ENCODE results near the gene ZBTB38. TPM values are rescaled to one million over a fixed set of nuclear protein-coding genes. Genes with fewer than 3 reads are reported as not detected.
A peak's percentile ranks its signal among the peaks of the same experiment; 100 is the strongest.

ZBTB38 gene
- total RNA-seq, 1 donor from 2014 or later = 29.4 TPM

DNA sequence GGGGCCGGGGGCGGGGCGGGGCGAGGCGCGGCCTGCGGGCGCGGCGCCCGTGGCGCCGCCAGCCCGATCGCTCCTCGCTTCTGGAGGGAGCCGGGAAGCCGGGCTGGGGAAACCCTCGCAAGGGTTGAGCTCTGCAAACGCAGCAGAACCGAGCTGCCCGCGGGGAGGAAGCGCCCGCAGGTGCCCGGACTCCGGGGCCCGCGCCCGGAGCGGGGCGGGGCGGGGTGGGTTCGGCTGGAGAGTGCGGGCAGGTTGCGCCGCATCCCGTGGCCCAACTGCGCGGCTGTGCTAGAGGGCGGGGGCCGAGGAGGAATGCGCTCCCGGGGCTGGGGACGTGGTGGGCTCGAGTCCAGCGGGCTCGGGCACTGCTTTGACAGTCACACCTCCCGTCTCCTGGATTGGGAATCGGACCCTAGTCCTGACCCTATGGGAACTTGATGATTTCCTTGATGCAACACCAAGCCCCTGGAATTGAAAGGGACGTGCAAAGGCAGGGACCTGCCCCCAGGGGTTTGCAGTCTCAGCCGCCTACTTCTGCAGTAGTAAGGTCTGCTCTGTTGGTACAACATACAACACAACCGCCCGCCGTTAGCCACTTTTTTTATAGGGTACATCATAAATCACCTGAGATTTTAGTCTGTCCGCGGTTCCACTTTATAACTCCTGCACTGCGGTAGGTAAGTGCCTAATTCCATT, 34.3 kb downstream of the ZBTB38 start:
- DNase-seq (ENCODE audit: extremely low spot score, unreplicated experiment) = no peak
- Mint-ChIP-seq H3K9me3 (no peaks in the 10 kb centered on the region), H3K27ac (peak overlapping the region; percentile 74), H3K27me3 (no peaks in the 10 kb centered on the region), H3K4me3 (peak overlapping the region; percentile 89), H3K4me1 (ENCODE audit: unreplicated experiment) (peaks cover 20% of the 10 kb centered on the region), H3K36me3 (peaks cover 29% of the 10 kb centered on the region)
- TF ChIP-seq, protein P1, sequence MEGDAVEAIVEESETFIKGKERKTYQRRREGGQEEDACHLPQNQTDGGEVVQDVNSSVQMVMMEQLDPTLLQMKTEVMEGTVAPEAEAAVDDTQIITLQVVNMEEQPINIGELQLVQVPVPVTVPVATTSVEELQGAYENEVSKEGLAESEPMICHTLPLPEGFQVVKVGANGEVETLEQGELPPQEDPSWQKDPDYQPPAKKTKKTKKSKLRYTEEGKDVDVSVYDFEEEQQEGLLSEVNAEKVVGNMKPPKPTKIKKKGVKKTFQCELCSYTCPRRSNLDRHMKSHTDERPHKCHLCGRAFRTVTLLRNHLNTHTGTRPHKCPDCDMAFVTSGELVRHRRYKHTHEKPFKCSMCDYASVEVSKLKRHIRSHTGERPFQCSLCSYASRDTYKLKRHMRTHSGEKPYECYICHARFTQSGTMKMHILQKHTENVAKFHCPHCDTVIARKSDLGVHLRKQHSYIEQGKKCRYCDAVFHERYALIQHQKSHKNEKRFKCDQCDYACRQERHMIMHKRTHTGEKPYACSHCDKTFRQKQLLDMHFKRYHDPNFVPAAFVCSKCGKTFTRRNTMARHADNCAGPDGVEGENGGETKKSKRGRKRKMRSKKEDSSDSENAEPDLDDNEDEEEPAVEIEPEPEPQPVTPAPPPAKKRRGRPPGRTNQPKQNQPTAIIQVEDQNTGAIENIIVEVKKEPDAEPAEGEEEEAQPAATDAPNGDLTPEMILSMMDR (conservative IDR thresholded peaks at IDR 0.05) = peak; percentile 34

DNA sequence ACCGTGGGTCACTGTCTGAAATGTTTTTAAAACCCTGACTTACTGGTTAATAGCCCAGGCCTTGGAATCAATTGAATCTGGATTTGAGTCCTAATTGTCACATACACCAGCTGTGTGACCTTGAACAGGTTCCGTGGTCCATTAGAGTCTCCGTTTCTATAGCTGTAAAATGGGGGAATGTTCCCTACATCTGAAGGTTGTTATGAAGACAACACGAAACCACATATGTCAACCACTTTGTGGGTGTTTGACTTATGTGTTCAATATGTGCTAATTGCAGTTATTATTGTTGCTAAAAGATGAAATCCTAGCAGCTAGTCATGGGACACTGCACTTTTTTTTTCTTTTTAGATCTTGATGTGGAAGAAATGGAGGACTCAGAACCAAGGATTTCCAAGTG, 35.3 kb downstream of the ZBTB38 start:
- Mint-ChIP-seq H3K9me3 (no peaks in the 10 kb centered on the region), H3K36me3 (peaks cover 29% of the 10 kb centered on the region), H3K4me3 (peak overlapping the region; percentile 57), H3K27ac (no peak overlapping the region), H3K4me1 (ENCODE audit: unreplicated experiment) (peaks cover 20% of the 10 kb centered on the region), H3K27me3 (no peaks in the 10 kb centered on the region)
- DNase-seq (ENCODE audit: extremely low spot score, unreplicated experiment) = no peak
- TF ChIP-seq, protein P1 (conservative IDR thresholded peaks at IDR 0.05) = no peak

DNA sequence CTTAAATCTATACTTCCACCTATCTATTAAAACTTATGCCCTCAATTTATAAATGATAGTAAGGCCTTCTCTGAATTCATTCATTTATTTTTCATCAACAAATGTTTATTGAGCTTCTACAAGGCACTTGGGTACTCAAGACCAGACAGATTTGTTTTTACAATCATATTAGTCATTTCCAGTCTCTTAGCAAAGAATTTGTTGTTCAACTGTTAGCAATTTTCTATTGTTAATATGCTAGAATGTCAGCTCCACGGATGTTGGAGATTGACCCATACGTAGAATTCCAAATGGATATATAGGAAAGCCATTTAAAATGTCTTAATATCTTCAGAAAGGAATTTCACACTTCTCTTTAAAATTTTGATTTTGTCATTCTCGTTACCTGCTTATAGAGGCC, 36.7 kb downstream of the ZBTB38 start:
- TF ChIP-seq, protein P1 (conservative IDR thresholded peaks at IDR 0.05) = no peak
- H3K27me3 Mint-ChIP-seq = no peaks in the 10 kb centered on the region
- H3K9me3 Mint-ChIP-seq = no peaks in the 10 kb centered on the region
- DNase-seq (ENCODE audit: extremely low spot score, unreplicated experiment) = no peak
- no peak overlapping the region for H3K27ac Mint-ChIP-seq
- peaks cover 21% of the 10 kb centered on the region for H3K4me1 Mint-ChIP-seq (ENCODE audit: unreplicated experiment)
- H3K4me3 Mint-ChIP-seq = no peak overlapping the region
- peaks cover 34% of the 10 kb centered on the region for H3K36me3 Mint-ChIP-seq

DNA sequence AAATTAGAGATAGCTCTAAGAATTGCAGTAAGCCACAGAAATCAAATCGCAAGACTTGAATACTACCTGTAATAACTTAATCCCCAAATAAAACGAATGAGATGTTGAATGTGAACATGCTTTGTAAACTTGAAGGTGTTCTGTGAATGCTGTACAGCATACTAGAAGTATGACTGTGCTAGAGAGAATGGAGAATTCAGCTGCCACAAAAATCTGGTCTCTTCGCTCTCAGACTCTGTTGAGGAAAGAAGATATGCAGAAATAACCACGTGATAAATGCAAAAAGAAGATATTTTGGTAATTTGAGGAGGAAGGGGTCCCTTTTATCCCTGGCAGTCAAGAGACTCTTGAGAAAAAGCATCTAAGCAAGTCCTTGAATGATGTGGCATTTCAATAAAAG, 37.3 kb downstream of the ZBTB38 start:
- Mint-ChIP-seq H3K27ac (no peak overlapping the region), H3K9me3 (no peaks in the 10 kb centered on the region), H3K4me3 (no peak overlapping the region), H3K27me3 (no peaks in the 10 kb centered on the region), H3K4me1 (ENCODE audit: unreplicated experiment) (peaks cover 27% of the 10 kb centered on the region), H3K36me3 (peaks cover 34% of the 10 kb centered on the region)
- TF ChIP-seq, protein P1 (conservative IDR thresholded peaks at IDR 0.05) = no peak
- no peak for DNase-seq (ENCODE audit: extremely low spot score, unreplicated experiment)

DNA sequence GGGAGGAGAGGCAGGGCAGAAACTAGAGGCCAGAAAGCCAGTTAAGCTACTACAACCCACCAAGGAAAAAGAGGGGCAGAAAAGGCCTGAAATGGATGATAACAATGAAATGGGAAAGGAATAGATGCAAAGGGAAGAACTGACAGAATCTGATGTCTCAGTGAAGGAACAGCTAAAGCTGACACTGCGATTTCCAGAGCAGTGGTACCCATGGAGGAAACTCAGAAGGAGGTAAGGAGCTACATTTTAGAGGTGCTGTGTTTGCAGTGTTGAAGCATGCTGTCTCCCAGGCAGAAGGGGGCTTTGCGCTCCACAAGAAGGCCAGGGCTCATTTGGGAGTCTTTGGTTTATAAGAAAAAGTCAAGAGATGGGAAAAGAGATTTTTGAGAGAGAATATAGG, 38.0 kb downstream of the ZBTB38 start:
- Mint-ChIP-seq H3K27me3 (no peaks in the 10 kb centered on the region), H3K4me1 (ENCODE audit: unreplicated experiment) (peaks cover 33% of the 10 kb centered on the region), H3K36me3 (peaks cover 34% of the 10 kb centered on the region), H3K4me3 (no peak overlapping the region), H3K9me3 (no peaks in the 10 kb centered on the region), H3K27ac (peak overlapping the region; percentile 20)
- TF ChIP-seq, protein P1 (conservative IDR thresholded peaks at IDR 0.05) = no peak
- no peak for DNase-seq (ENCODE audit: extremely low spot score, unreplicated experiment)
